ENCODE measurements around the gene SUPT3H. TPM values are rescaled to one million over a fixed set of nuclear protein-coding genes. Genes with fewer than 3 reads are reported as not detected.
A peak's percentile ranks its signal among the peaks of the same experiment; 100 is the strongest.

The SUPT3H gene
- total RNA-seq, 3 donors from 2014 or later (not counting 1 experiment from before 2014, with no cell fraction given) = 7.3 to 10.9 (median 9.9) TPM

DNA sequence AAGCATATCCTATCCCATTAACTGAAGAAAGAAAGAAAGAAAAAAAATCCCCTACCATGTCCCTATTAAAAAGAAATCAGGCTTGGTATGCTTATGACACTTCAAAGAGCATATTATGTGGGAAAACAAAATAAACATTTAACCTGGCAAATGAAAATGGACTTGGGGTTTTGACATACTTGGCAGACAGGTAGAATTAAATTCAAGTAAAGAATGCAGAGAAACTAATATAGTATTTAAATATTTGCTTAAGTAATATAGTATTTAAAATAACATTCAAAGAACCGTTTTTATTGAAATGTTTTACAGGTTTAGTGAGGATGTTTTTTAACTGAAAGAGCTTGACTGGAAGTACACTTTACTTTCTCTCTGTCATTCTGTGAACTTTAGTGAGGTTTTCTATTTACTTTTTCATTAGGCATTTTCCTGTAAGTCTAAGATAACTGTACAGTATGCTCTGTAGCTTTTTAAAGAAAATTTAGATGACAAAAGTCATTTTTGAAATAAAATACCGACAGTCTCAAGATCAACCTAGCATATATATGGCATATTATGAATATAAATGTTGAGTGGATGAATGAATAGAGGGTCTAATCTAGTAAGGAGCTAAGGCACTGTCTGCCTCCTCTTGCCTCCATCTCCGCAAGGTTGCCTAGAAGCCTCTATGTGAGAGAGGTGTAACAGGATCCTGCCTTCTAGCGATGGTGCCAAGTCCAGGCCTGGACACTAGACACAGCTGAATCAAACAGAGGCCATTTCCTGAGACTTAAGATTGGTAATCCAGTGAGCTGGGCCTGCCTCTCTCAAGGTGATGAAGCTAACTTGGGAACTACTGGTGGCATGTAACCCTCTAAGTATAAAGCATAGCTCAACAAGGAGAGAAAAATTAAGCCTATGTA is 394.0 kb downstream of the SUPT3H start:
- TF ChIP-seq, protein P1, sequence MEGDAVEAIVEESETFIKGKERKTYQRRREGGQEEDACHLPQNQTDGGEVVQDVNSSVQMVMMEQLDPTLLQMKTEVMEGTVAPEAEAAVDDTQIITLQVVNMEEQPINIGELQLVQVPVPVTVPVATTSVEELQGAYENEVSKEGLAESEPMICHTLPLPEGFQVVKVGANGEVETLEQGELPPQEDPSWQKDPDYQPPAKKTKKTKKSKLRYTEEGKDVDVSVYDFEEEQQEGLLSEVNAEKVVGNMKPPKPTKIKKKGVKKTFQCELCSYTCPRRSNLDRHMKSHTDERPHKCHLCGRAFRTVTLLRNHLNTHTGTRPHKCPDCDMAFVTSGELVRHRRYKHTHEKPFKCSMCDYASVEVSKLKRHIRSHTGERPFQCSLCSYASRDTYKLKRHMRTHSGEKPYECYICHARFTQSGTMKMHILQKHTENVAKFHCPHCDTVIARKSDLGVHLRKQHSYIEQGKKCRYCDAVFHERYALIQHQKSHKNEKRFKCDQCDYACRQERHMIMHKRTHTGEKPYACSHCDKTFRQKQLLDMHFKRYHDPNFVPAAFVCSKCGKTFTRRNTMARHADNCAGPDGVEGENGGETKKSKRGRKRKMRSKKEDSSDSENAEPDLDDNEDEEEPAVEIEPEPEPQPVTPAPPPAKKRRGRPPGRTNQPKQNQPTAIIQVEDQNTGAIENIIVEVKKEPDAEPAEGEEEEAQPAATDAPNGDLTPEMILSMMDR (IDR thresholded peaks at IDR 0.05) = no peak
- 98% methylated on average over 2 of the region's 4 CpGs for WGBS (ENCODE audit: insufficient coverage)
- Mint-ChIP-seq H3K27ac (no peak overlapping the region), H3K4me1 (no peaks in the 10 kb centered on the region), H3K9me3 (no peaks in the 10 kb centered on the region), H3K36me3 (no peaks in the 10 kb centered on the region), H3K4me3 (no peak overlapping the region), H3K27me3 (ENCODE audit: low read depth in 2 of 2) (no peaks in the 10 kb centered on the region)
- H3K27me3 ChIP-seq (ENCODE audit: control insufficient read depth, insufficient read depth, low read length) = no peaks in the 10 kb centered on the region
- no peaks in the 10 kb centered on the region for H3K9me3 ChIP-seq (ENCODE audit: control insufficient read depth, insufficient read depth, low read length)
- no peaks in the 10 kb centered on the region for H3K4me1 ChIP-seq (ENCODE audit: control insufficient read depth, insufficient read depth, low read length)
- no peak overlapping the region for H3K4me3 ChIP-seq (ENCODE audit: low read length)
- ATAC-seq (no peak), DNase-seq (no peak)
- no peaks in the 10 kb centered on the region for H3K36me3 ChIP-seq (ENCODE audit: control insufficient read depth, insufficient read depth, low read length)
- intact Hi-C loops (cut with micrococcal nuclease) = no loop called here
- no peak overlapping the region for H3K27ac ChIP-seq (ENCODE audit: low read length)

DNA sequence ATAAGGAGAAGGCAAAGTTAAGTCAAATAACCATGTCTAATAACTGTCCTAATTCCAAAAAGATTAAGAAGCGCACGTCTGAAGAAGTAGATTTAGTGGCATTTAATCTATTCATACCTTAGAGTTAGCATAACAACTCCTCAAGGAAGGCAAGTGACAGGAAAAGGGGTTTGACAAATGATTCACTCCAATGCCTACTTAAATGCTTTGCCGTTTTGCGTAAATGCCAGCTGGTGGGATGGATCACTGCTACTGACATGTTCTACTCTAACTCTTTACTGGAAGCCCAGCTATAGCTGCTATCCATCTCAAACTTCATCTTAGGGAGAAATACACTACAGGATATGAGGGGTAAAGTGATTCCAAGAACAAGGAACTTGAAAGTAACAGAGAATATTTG is 396.9 kb downstream of the SUPT3H start:
- no peak for ATAC-seq
- Histone ChIP-seq H3K4me3 (ENCODE audit: low read length) (no peak overlapping the region), H3K27ac (ENCODE audit: low read length) (no peak overlapping the region), H3K27me3 (ENCODE audit: control insufficient read depth, insufficient read depth, low read length) (no peaks in the 10 kb centered on the region), H3K36me3 (ENCODE audit: control insufficient read depth, insufficient read depth, low read length) (no peaks in the 10 kb centered on the region), H3K9me3 (ENCODE audit: control insufficient read depth, insufficient read depth, low read length) (no peaks in the 10 kb centered on the region), H3K4me1 (ENCODE audit: control insufficient read depth, insufficient read depth, low read length) (no peaks in the 10 kb centered on the region)
- Mint-ChIP-seq H3K4me3 (no peak overlapping the region), H3K27me3 (ENCODE audit: low read depth in 2 of 2) (no peaks in the 10 kb centered on the region), H3K4me1 (peaks cover 5 to 6% of the 10 kb centered on the region in 2 donors), H3K36me3 (no peaks in the 10 kb centered on the region), H3K27ac (no peak overlapping the region), H3K9me3 (no peaks in the 10 kb centered on the region)
- WGBS (ENCODE audit: insufficient coverage) = 100% methylated on average over 2 of the region's 4 CpGs
- TF ChIP-seq, protein P1 (IDR thresholded peaks at IDR 0.05) = no peak
- no peak for DNase-seq
- intact Hi-C loops (cut with micrococcal nuclease) = no loop called here

DNA sequence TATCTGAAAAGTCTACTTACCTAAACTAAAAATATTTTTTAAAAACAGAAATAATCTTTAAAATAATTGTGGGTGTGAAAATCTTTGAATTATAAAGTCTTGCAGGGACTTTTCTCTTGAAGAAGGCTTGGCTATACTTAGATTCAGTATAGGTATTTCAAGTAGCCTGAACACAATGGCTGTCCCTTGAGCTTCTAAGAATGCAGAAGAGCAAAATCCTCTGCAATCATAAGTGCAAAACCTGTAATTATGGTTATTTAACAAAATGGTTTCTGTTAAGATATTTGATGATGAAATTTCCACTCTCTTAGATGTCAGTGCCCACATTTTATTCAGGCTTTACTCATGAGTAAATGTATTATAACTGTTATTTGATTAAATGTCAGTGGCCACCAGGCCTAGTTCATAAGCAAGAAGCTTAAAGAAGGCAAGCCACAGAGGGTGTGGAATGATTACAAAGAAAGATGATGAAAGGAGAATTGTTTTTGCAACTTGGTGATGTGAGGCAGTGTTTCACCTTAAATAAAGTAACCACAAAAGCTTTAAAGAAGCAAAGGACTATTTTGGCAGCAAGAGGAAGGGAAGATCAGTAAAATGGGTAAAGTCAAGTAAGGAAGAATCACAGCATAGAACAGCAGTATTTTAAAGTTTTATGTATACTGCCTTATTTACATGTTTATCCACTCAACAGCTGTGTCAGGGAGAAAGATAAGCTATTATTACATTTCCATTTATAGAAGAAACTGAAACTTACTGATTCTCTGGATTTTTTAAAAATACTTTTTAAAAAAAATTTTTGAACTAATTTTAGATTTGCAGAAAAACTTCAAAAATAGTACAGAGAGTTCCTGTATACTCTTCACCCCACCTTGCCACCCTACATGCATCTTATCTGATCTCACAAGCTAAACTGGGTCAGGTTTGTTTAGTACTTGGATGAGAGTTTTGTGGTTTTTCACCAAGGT is 400.8 kb downstream of the SUPT3H start:
- Mint-ChIP-seq H3K27me3 (ENCODE audit: low read depth in 2 of 2) (no peaks in the 10 kb centered on the region), H3K4me1 (peaks cover 5 to 6% of the 10 kb centered on the region in 2 donors), H3K9me3 (peaks cover 3 to 4% of the 10 kb centered on the region in 2 donors), H3K27ac (peak overlapping the region in 1 of 2 donors; percentile 4), H3K36me3 (peaks cover 7% of the 10 kb centered on the region), H3K4me3 (no peak overlapping the region)
- Histone ChIP-seq H3K9me3 (ENCODE audit: control insufficient read depth, insufficient read depth, low read length) (peaks cover 8% of the 10 kb centered on the region), H3K4me1 (ENCODE audit: control insufficient read depth, insufficient read depth, low read length) (no peaks in the 10 kb centered on the region), H3K36me3 (ENCODE audit: control insufficient read depth, insufficient read depth, low read length) (no peaks in the 10 kb centered on the region), H3K4me3 (ENCODE audit: low read length) (no peak overlapping the region), H3K27me3 (ENCODE audit: control insufficient read depth, insufficient read depth, low read length) (no peaks in the 10 kb centered on the region), H3K27ac (ENCODE audit: low read length) (peak overlapping the region; percentile 16)
- intact Hi-C loops (cut with micrococcal nuclease) = no loop called here
- DNase-seq (peak in 1 of 2 donors; percentile 67), ATAC-seq (peak in 1 of 3 donors; percentile 51)
- TF ChIP-seq, protein P1 (IDR thresholded peaks at IDR 0.05) = no peak
